Stimulated activated naive CD4-positive, alpha-beta T cell treated with Interleukin-2 at 50 U/mL for 16 hours (primary cell): ENCODE results near the gene OTOA.
"Not testable (repeated sequence)": the region's sequence is repeated elsewhere in the genome, so short reads cannot be mapped to it uniquely, and the experiment has no call there.

Experiments used
- DNase-seq: peaks from one replicate; lab custom pipeline; 2025; lab: John Stamatoyannopoulos, UW

Gene OTOA

GRCh38 chr16:21663889-21664647 lies at the start of gene OTOA:
TSS of gene OTOA (plus strand) at chr16:21663968. CDS start at chr16:21678515, 14,547 bp downstream.
- no peak for DNase-seq

GRCh38 chr16:21614896-21615295 lies 48.9 kb upstream of the OTOA start:
- no peak for DNase-seq

GRCh38 chr16:21617607-21618006 lies 46.2 kb upstream of the OTOA start:
- no peak for DNase-seq

GRCh38 chr16:21618281-21618680 lies 45.5 kb upstream of the OTOA start:
- no peak for DNase-seq

GRCh38 chr16:21619765-21620425 lies 43.9 kb upstream of the OTOA start:
- DNase-seq: no peak

- no peak for DNase-seq
Measured at GRCh38 chr16:21620592-21620991, 43.2 kb upstream of the OTOA start.

- no peak for DNase-seq
Measured at GRCh38 chr16:21622545-21622944, 41.2 kb upstream of the OTOA start.

GRCh38 chr16:21625026-21625425 lies 38.7 kb upstream of the OTOA start:
- no peak for DNase-seq

- DNase-seq: no peak
Measured at GRCh38 chr16:21626659-21627277, 37.0 kb upstream of the OTOA start.

- DNase-seq: no peak
Measured at GRCh38 chr16:21628121-21628726, 35.5 kb upstream of the OTOA start.

GRCh38 chr16:21628772-21629171 lies 35.0 kb upstream of the OTOA start:
- no peak for DNase-seq

GRCh38 chr16:21629616-21630539 lies 33.9 kb upstream of the OTOA start:
- not testable (repeated sequence) for DNase-seq

- DNase-seq: not testable (repeated sequence)
Measured at GRCh38 chr16:21630866-21631265, 32.9 kb upstream of the OTOA start.

GRCh38 chr16:21631376-21631775 lies 32.4 kb upstream of the OTOA start:
- not testable (repeated sequence) for DNase-seq

GRCh38 chr16:21631951-21632575 lies 31.7 kb upstream of the OTOA start:
- DNase-seq: not testable (repeated sequence)

- no peak for DNase-seq
Measured at GRCh38 chr16:21634216-21634615, 29.6 kb upstream of the OTOA start.

GRCh38 chr16:21635694-21636093 lies 28.1 kb upstream of the OTOA start:
- DNase-seq: not testable (repeated sequence)

- DNase-seq: no peak
Measured at GRCh38 chr16:21637032-21637968, 26.5 kb upstream of the OTOA start.

- peak; percentile 5 for DNase-seq
Measured at GRCh38 chr16:21638573-21638975, 25.2 kb upstream of the OTOA start.

GRCh38 chr16:21639493-21639892 lies 24.3 kb upstream of the OTOA start:
- DNase-seq: no peak
